ENCODE measurements around the gene ITIH4.

- no peak for TF ChIP-seq JUND (IDR thresholded peaks at IDR 0.05)
- TF ChIP-seq REST (IDR thresholded peaks at IDR 0.05; ENCODE audit: low read depth, low read length): no peak
- no peak for TF ChIP-seq YY1 (IDR thresholded peaks at IDR 0.05; ENCODE audit: low read depth)
- no peak for TF ChIP-seq CTCF (IDR thresholded peaks at IDR 0.05)
- no peak for TF ChIP-seq POLR2AphosphoS5 (IDR thresholded peaks at IDR 0.05; ENCODE audit: low read depth, low read length)
Measured at GRCh38 chr3:52819936-52820335, 10.5 kb downstream of the ITIH4 start.

Data from SK-N-SH (cell line).